Neural cell (in vitro differentiated cells): Measurements from ENCODE around the gene UBE3A. TPM values are rescaled to one million over a fixed set of nuclear protein-coding genes. Genes with fewer than 3 reads are reported as not detected.
A peak's percentile ranks its signal among the peaks of the same experiment; 100 is the strongest.

Experiments used
- H2AFZ ChIP-seq: fragments of 200-600, 300-800 bp; sonication (generic), shearing (Covaris generic); 2 replicates; pipeline ENCODE4 v1.6.0; 2014; ENCODE audit warnings: low read depth, mild to moderate bottlenecking, antibody characterized with exemption, low read length, moderate library complexity
- H3F3A ChIP-seq: fragments of 200-600 bp; shearing (Covaris generic); 2 replicates; pipeline ENCODE4 v1.6.1; 2016; ENCODE audit warnings: mild to moderate bottlenecking, moderate library complexity, mixed read lengths, antibody characterized with exemption, low read length; ENCODE audit not compliant: insufficient read depth, poor library complexity, severe bottlenecking
- H3K27ac ChIP-seq: fragments of 200-600, 300-800 bp; sonication (generic), shearing (Covaris generic); 2 replicates; pipeline ENCODE4 v1.5.1; 2014; ENCODE audit warnings: mild to moderate bottlenecking, low read length, moderate library complexity
- H3K27me3 ChIP-seq: fragments of 300-800, 200-600 bp; sonication (generic), shearing (Covaris generic); 2 replicates; pipeline ENCODE4 v1.6.0; 2014; ENCODE audit warnings: mild to moderate bottlenecking, low read depth, low read length, moderate library complexity; ENCODE audit not compliant: insufficient read depth
- H3K36me3 ChIP-seq: fragments of 300-800, 200-600 bp; sonication (generic), shearing (Covaris generic); 2 replicates; pipeline ENCODE4 v1.5.1; 2014; ENCODE audit warnings: mild to moderate bottlenecking, antibody characterized with exemption, low read length, moderate library complexity; ENCODE audit not compliant: insufficient read depth
- H3K4me2 ChIP-seq: fragments of 300-800, 200-600 bp; sonication (generic), shearing (Covaris generic); 2 replicates; pipeline ENCODE4 v1.6.0; 2014; ENCODE audit warnings: mild to moderate bottlenecking, low read length
- H3K4me3 ChIP-seq: fragments of 300-800, 200-600 bp; sonication (generic), shearing (Covaris generic); 2 replicates; pipeline ENCODE4 v1.5.1; 2014; ENCODE audit warnings: mild to moderate bottlenecking, low read length, moderate library complexity
- H3K79me2 ChIP-seq: fragments of 200-600 bp; shearing (Covaris generic); replicated peaks from 2 replicates; pipeline ENCODE4 v1.6.0; 2014; ENCODE audit warnings: mild to moderate bottlenecking, low read length, moderate library complexity; ENCODE audit not compliant: insufficient read depth
- H3K9ac ChIP-seq: fragments of 300-800, 200-600 bp; sonication (generic), shearing (Covaris generic); 2 replicates; pipeline ENCODE4 v1.6.1; 2016; ENCODE audit warnings: mild to moderate bottlenecking, low read length, mixed read lengths
- H3K9me2 ChIP-seq: fragments of 200-600 bp; shearing (Covaris generic); 2 replicates; pipeline ENCODE4 v1.6.1; 2016; ENCODE audit warnings: mild to moderate bottlenecking, low read length, mixed read lengths; ENCODE audit not compliant: insufficient read depth
- H3K9me3 ChIP-seq: fragments of 200-600, 300-800 bp; sonication (generic), shearing (Covaris generic); 2 replicates; pipeline ENCODE4 v1.6.1; 2016; ENCODE audit warnings: mild to moderate bottlenecking, mixed run types, low read length, moderate library complexity, mixed read lengths
- H4K20me1 ChIP-seq: fragments of 200-600 bp; shearing (Covaris generic); 2 replicates; pipeline ENCODE4 v1.6.1; 2016; ENCODE audit warnings: mild to moderate bottlenecking, mixed run types; ENCODE audit not compliant: insufficient read depth
- CTCF ChIP-seq: fragments of 450-650 bp; IDR thresholded peaks from 2 replicates; pipeline ENCODE4 v1.5.1; 2014; ENCODE audit warnings: antibody characterized with exemption, mild to moderate bottlenecking, moderate library complexity; ENCODE audit not compliant: poor library complexity, severe bottlenecking
- EP300 ChIP-seq: fragments of 450-650 bp; conservative IDR thresholded peaks from 2 replicates; pipeline ENCODE4 v1.6.1; 2014; ENCODE audit warnings: antibody characterized with exemption, mild to moderate bottlenecking, moderate library complexity; ENCODE audit not compliant: poor library complexity, severe bottlenecking
- EZH2 ChIP-seq: fragments of 200-600, 300-800 bp; shearing (Covaris generic), sonication (generic); IDR thresholded peaks from 2 replicates; pipeline ENCODE4 v1.6.1; 2014; ENCODE audit warnings: antibody characterized with exemption, low read length, borderline replicate concordance, mild to moderate bottlenecking; ENCODE audit not compliant: insufficient read depth, poor library complexity, severe bottlenecking
- MXI1 ChIP-seq: fragments of 450-650 bp; conservative IDR thresholded peaks from 2 replicates; pipeline ENCODE4 v1.6.1; 2014; ENCODE audit warnings: antibody characterized with exemption, mild to moderate bottlenecking; ENCODE audit not compliant: poor library complexity, severe bottlenecking
- POLR2AphosphoS5 ChIP-seq: IDR thresholded peaks from 2 replicates; pipeline ENCODE4 v1.6.1; 2012
- RAD21 ChIP-seq: fragments of 450-650 bp; conservative IDR thresholded peaks from 2 replicates; pipeline ENCODE4 v1.6.1; 2014; ENCODE audit warnings: antibody characterized with exemption, mild to moderate bottlenecking, moderate library complexity
- REST ChIP-seq: IDR thresholded peaks from 2 replicates; pipeline ENCODE4 v1.6.1; 2012; ENCODE audit warnings: borderline replicate concordance
- SMC3 ChIP-seq: fragments of 450-650 bp; conservative IDR thresholded peaks from 2 replicates; pipeline ENCODE4 v1.6.1; 2014; ENCODE audit warnings: antibody characterized with exemption, mild to moderate bottlenecking, moderate library complexity; ENCODE audit not compliant: poor library complexity
- TAF1 ChIP-seq: IDR thresholded peaks from 2 replicates; pipeline ENCODE4 v1.6.1; 2012; ENCODE audit warnings: low read depth
- polyA plus RNA-seq: library from polyadenylated mRNA; depleted of rRNA; stranded (reverse); fragments of >200 nt; gene quantifications from 2 replicates; pipeline ENCODE4 v1.2.3, GENCODE V29; 2014

The UBE3A gene
- polyA plus RNA-seq, 1 donor from 2014 or later, result 98.5 TPM

GRCh38 chr15:25478313-25478712 lies 39.5 kb upstream of the UBE3A start:
- Histone ChIP-seq H3K79me2 (no peaks in the 10 kb centered on the region), H4K20me1 (no peaks in the 10 kb centered on the region), H3K9me3 (no peaks in the 10 kb centered on the region), H3K9ac (no peak overlapping the region), H3K36me3 (no peaks in the 10 kb centered on the region), H2AFZ (no peak overlapping the region), H3K4me3 (no peak overlapping the region), H3K4me2 (no peak overlapping the region), H3F3A (no peaks in the 10 kb centered on the region), H3K27ac (no peak overlapping the region), H3K27me3 (no peaks in the 10 kb centered on the region), H3K9me2 (no peaks in the 10 kb centered on the region)
- TF ChIP-seq CTCF, result no peak
- TF ChIP-seq EZH2, result no peak
- no peak for TF ChIP-seq SMC3
- no peak for TF ChIP-seq MXI1
- no peak for TF ChIP-seq TAF1
- TF ChIP-seq RAD21, result no peak
- TF ChIP-seq EP300, result no peak

- Histone ChIP-seq H3F3A (no peaks in the 10 kb centered on the region), H3K9me3 (no peaks in the 10 kb centered on the region), H3K36me3 (no peaks in the 10 kb centered on the region), H3K79me2 (no peaks in the 10 kb centered on the region), H3K9ac (peak overlapping the region; percentile 12), H3K4me2 (no peak overlapping the region), H3K27ac (no peak overlapping the region), H3K4me3 (no peak overlapping the region), H2AFZ (no peak overlapping the region), H3K27me3 (no peaks in the 10 kb centered on the region), H4K20me1 (no peaks in the 10 kb centered on the region), H3K9me2 (no peaks in the 10 kb centered on the region)
- TF ChIP-seq CTCF (no peak), EP300 (no peak), POLR2AphosphoS5 (no peak), MXI1 (no peak), TAF1 (no peak), REST (no peak), RAD21 (no peak), SMC3 (no peak), EZH2 (no peak)
Observed at GRCh38 chr15:25477816-25478215, 39.0 kb upstream of the UBE3A start.
